Stimulated activated naive CD8-positive, alpha-beta T cell treated with anti-CD3 and anti-CD28 coated beads, Interleukin-15, Interleukin-2, amounts not matched to agents 100 ng/mL and 50 ng/mL, for 24 hours (primary cell): ENCODE data around the gene BANP.
"Not testable (repeated sequence)": the region's sequence is repeated elsewhere in the genome, so short reads cannot be mapped to it uniquely, and the experiment has no call there.

Experiments
- H3K27ac Mint-ChIP-seq: one replicate; pipeline ENCODE4 v1.8.0; 2021; ENCODE audit warnings: mild to moderate bottlenecking, mixed read lengths
- H3K27me3 Mint-ChIP-seq: one replicate; pipeline ENCODE4 v1.8.0; 2021; ENCODE audit warnings: mixed read lengths
- H3K36me3 Mint-ChIP-seq: one replicate; pipeline ENCODE4 v1.8.0; 2021; ENCODE audit warnings: low read depth, mixed read lengths
- H3K4me1 Mint-ChIP-seq: one replicate; pipeline ENCODE4 v1.8.0; 2021; ENCODE audit warnings: low read depth, mixed read lengths
- H3K4me3 Mint-ChIP-seq: one replicate; pipeline ENCODE4 v1.8.0; 2021; ENCODE audit warnings: mild to moderate bottlenecking, mixed read lengths
- H3K9me3 Mint-ChIP-seq: one replicate; pipeline ENCODE4 v1.8.0; 2021; ENCODE audit warnings: mixed read lengths

BANP gene

GRCh38 chr16:88089632-88090376 is 138.6 kb downstream of the BANP start:
- not testable (repeated sequence) for H3K4me3 Mint-ChIP-seq, H3K27me3 Mint-ChIP-seq, H3K4me1 Mint-ChIP-seq, H3K36me3 Mint-ChIP-seq, H3K9me3 Mint-ChIP-seq, H3K27ac Mint-ChIP-seq

DNA sequence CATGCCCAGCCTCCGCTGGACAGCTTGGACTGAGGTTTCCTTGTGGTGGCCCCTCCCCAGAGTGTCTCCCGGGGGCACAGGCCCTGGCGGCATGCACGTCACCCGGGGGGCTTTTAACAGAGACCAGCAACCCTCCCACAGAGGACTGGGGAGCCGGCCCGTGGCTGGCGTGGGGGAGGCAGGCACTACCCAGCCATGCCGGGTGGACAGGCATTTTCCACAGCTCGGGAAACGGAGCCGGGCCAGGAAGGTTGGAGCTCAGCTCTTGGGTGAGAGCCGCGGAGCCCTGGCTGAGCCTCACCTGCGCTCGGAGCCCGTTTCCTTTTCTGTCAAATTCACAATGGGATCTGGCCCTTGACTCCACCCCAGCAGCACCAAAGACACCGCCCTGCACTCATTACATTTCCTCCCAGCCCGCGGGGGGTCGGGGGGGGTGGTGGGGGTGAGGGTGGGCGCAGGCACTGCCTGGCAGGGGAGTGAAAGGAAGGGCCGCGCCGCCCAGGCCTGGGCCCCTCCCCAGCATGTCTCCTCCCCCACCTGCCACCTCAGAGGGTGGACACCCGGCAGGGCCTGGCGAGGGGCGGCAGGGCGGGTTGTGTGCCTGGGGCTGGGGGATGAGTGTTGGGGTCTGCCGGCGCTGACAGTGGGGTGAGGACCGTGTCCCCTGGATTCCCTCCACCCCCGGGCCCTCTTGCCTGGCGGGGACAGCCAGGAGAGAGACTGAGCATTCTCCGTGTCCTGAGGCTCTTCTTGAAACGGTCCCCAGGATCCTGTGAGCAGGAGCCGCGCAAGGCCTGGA is 139.3 kb downstream of the BANP start:
- H3K4me3 Mint-ChIP-seq, H3K9me3 Mint-ChIP-seq, H3K27ac Mint-ChIP-seq, H3K4me1 Mint-ChIP-seq, H3K27me3 Mint-ChIP-seq, H3K36me3 Mint-ChIP-seq: not testable (repeated sequence)

DNA sequence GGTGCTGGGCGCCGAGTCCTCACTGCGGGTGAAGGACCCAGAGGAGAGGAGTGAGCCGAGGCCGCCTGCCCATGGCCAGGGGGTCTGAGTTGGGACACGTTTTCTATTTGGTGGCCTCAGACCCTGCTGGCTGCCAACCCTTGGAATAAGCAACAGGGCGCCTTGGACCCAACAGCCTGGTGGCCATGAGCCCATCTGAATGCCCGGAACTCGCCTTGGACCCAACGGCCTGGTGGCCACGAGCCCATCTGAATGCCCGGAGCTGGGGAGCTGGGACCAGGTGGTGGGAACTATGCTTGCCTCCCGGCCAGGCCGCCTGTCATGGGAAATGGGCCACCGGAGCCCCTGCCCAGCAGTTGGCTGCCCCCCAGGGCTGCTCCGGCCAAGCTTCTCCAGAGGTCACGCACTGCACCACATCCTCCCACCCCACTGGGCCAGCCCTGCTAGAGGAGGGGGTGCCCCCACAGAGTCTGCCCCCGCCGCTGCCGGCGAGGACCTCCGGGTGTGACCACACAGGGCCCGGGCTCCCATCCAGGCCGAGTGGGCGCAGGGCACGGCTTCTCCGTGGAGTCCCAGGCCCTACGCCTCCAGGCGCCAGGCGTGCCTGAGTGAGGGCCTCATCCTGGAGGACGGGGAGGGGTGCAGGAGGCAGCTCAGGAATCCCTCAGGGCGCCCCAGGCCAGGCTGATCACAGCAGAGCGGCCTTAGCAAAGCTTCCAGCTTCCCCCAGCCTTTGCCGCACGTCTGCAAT is 140.2 kb downstream of the BANP start:
- H3K27me3 Mint-ChIP-seq, H3K4me3 Mint-ChIP-seq, H3K27ac Mint-ChIP-seq, H3K9me3 Mint-ChIP-seq, H3K36me3 Mint-ChIP-seq, H3K4me1 Mint-ChIP-seq: not testable (repeated sequence)

DNA sequence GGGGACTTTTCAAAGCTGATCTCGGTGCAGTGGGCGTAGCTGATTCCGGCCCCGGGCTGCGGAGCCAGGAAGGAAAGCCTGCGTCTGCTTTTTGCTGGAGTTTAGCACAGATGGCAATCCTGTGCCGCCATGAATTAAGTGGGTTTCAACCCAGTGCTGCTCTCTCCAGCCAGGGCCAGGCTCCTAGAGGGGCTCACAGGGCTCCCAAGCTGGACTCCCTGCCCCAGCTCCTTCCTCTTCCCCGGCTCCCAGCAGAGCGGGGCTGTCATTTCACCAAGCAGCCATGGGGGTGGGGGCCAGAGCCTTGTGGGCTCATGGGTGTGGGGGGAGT is 140.7 kb downstream of the BANP start:
- not testable (repeated sequence) for H3K36me3 Mint-ChIP-seq, H3K4me3 Mint-ChIP-seq, H3K4me1 Mint-ChIP-seq, H3K9me3 Mint-ChIP-seq, H3K27ac Mint-ChIP-seq, H3K27me3 Mint-ChIP-seq

GRCh38 chr16:88092791-88093555 is 141.7 kb downstream of the BANP start:
- H3K36me3 Mint-ChIP-seq: not testable (repeated sequence)

GRCh38 chr16:88093556-88094252 is 142.5 kb downstream of the BANP start:
- H3K4me3 Mint-ChIP-seq, H3K4me1 Mint-ChIP-seq, H3K36me3 Mint-ChIP-seq, H3K27me3 Mint-ChIP-seq, H3K27ac Mint-ChIP-seq, H3K9me3 Mint-ChIP-seq: not testable (repeated sequence)

More at GRCh38 chr16:88092791-88093555, 141.7 kb downstream of the BANP start:
- not testable (repeated sequence) for H3K27me3 Mint-ChIP-seq, H3K4me1 Mint-ChIP-seq, H3K9me3 Mint-ChIP-seq, H3K4me3 Mint-ChIP-seq, H3K27ac Mint-ChIP-seq

DNA sequence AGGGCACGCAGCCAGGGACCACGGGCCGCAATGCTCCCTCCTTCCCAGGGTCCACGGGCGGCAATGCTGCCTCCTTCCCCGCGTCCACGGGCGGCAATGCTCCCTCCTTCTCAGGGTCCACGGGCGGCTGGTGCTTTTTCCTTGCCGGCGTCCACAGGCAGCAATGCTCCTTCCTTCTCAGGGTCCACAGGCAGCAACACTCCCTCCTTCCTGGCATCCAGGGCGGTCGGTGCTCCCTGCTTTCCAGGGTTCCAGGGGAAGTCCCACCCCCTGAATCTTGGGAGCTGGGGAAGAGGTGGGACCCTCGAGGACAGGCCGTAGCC is 143.0 kb downstream of the BANP start:
- H3K27ac Mint-ChIP-seq, H3K27me3 Mint-ChIP-seq, H3K4me3 Mint-ChIP-seq, H3K4me1 Mint-ChIP-seq, H3K9me3 Mint-ChIP-seq, H3K36me3 Mint-ChIP-seq: not testable (repeated sequence)

DNA sequence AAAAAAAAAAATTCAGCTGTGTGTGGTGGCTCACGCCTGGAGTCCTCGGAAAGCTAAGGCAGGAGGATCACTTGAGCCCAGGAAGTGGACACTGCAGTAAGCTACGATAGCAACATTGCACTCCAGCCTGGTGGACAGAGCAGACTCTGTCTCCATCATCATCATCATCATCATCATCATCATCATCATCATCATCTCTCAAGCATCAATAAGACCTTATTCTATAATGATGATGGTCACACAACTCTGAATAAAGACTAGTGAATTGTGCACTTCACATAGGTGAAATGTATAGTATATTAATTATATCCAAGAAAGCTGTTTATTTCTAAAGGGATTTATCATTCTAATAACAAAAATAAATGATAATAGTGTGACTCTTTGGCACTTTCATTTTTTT is 143.7 kb downstream of the BANP start:
- H3K36me3 Mint-ChIP-seq, H3K9me3 Mint-ChIP-seq, H3K27ac Mint-ChIP-seq: not testable (repeated sequence)

GRCh38 chr16:88096659-88097058 is 145.4 kb downstream of the BANP start:
- H3K4me3 Mint-ChIP-seq, H3K9me3 Mint-ChIP-seq, H3K27ac Mint-ChIP-seq, H3K4me1 Mint-ChIP-seq, H3K36me3 Mint-ChIP-seq: not testable (repeated sequence)
- H3K27me3 Mint-ChIP-seq: peaks cover 13% of the 10 kb centered on the region

More for the DNA sequence above, 143.7 kb downstream of the BANP start:
- not testable (repeated sequence) for H3K4me3 Mint-ChIP-seq, H3K4me1 Mint-ChIP-seq, H3K27me3 Mint-ChIP-seq

DNA sequence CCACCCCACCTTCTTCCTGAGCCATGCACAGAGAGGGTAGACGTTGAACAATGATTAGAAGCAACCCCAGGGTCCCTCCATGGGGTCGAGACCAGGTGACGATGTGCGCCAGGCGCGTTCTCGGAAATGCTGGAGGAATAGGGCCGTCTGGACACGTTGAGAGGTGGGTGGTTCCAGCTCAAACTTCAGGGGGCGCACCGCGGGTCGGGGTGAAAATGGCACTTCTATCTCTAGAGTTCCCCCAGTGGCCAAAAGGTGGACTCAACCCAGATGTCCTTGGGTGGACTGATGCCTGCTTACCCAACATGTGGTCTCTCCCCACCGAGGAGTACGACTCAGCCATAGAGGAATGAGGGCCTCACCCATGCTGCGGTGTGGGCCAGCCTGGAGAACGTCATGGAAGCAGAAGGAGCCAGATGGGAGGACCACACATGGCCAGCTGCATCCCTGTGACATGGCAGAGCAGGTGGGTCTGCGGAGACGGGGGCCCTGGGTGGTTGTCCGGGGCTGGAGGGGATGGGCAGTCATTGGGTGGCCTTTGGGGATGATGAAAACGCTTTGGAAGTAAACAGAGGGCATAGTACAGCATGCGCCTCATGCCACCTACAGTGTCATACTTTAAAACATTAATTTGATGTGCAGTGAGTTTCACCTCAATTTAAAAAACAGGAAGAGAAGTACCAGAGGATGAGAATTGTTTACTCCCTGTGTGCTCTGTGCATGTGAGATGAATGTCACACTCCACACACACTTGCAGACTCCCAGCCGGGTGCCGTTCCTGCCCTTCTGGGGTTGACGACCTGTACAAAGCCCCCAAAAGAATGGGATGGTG is 147.7 kb downstream of the BANP start:
- H3K9me3 Mint-ChIP-seq, H3K4me3 Mint-ChIP-seq, H3K36me3 Mint-ChIP-seq, H3K4me1 Mint-ChIP-seq, H3K27ac Mint-ChIP-seq: not testable (repeated sequence)
- H3K27me3 Mint-ChIP-seq: peaks cover 17% of the 10 kb centered on the region

GRCh38 chr16:88099563-88099890 is 148.3 kb downstream of the BANP start:
- Mint-ChIP-seq H3K9me3 (peaks cover 6% of the 10 kb centered on the region), H3K27ac (no peak overlapping the region), H3K4me3 (no peak overlapping the region), H3K27me3 (peaks cover 17% of the 10 kb centered on the region), H3K4me1 (no peaks in the 10 kb centered on the region), H3K36me3 (no peaks in the 10 kb centered on the region)

DNA sequence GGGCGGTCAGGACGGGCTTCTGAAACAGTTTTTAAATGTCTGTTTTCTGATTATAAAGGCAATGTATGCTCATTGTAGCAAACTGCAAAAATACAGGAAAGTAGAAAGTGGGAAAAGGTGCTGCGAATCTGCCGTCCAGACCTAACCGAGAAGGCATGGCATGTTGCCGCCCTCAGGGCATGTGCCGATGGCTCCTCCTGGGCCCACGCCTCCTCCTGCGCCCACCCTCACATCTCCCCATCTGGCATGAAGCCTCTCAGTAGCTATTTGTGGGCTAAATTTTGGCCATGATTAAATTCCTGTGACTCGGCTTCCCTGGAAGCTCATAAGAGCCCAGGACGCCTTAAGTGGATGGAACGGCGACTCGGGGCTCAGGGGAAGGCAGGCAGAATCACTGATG is 148.7 kb downstream of the BANP start:
- H3K27ac Mint-ChIP-seq, H3K9me3 Mint-ChIP-seq, H3K4me3 Mint-ChIP-seq, H3K36me3 Mint-ChIP-seq, H3K4me1 Mint-ChIP-seq: not testable (repeated sequence)
- peaks cover 17% of the 10 kb centered on the region for H3K27me3 Mint-ChIP-seq

DNA sequence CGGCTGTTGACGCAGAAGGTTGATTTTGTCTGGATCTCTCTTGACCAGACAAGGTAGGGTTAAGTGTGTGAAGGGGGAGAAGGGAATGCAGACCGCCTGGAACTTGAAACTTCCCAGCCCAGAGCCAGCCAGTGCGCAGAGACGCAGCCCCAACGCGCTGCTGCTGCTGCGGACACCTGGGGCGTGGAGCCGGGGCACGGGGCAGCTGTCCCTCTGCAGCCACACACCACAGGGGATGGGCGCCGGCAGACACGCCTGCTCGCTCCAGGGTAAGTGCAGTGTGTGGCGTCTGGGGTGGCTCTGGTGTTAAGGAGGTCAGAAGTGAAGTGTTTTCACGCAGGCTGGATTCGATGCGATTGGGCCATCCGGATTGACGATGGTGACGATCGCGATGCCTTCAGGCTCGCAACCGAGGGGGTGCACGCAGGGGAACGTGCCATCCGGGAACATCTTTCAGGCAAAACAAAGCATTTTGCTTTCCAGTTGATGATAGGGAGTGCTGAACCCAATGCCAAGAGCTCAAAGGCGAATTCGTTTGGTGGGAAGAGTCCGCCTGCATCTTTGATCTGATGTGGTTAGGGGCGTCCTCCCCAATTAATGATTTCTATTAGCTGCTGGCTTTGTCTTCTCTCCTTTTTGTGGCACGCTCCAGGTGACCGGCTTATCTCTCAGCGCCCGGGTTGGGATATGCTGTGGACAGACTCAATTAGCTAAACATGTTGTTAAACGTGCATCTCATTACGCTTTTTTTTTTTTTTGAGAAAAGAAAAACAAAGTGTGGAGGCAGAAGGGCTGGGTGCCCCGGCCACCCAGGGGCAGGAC is 149.8 kb downstream of the BANP start:
- H3K36me3 Mint-ChIP-seq, H3K9me3 Mint-ChIP-seq, H3K27ac Mint-ChIP-seq, H3K4me1 Mint-ChIP-seq, H3K4me3 Mint-ChIP-seq: not testable (repeated sequence)
- peaks cover 17% of the 10 kb centered on the region for H3K27me3 Mint-ChIP-seq
